ENCODE data around the gene GPR183. TPM values are rescaled to one million over a fixed set of nuclear protein-coding genes. Genes with fewer than 3 reads are reported as not detected.

The GPR183 gene
- total RNA-seq, 2 experiments from 2014 or later = 5.0 to 5.2 TPM

GRCh38 chr13:99269627-99270241, 37.5 kb downstream of the GPR183 start:
- Mint-ChIP-seq H3K27ac (no peak overlapping the region), H3K27me3 (ENCODE audit: low read depth) (no peaks in the 10 kb centered on the region)
- CTCF ChIA-PET = interaction anchor here (0.6 to 11.7 kb wide), 75 partner anchors 9 to 400 kb away, joined by 3 to 346 read pairs (median 6); partner anchors contain the start of genes GPR18, GPR183 and UBAC2

GRCh38 chr13:99268822-99269221, 38.4 kb downstream of the GPR183 start:
- DNase-seq (no peak), ATAC-seq (no peak)
- Mint-ChIP-seq H3K9me3 (ENCODE audit: insufficient read depth) (peaks cover 8% of the 10 kb centered on the region), H3K27ac (peak overlapping the region; percentile 69), H3K27me3 (ENCODE audit: low read depth) (no peaks in the 10 kb centered on the region), H3K36me3 (ENCODE audit: low read depth) (peaks cover 44% of the 10 kb centered on the region), H3K4me1 (ENCODE audit: low read depth) (peaks cover 64% of the 10 kb centered on the region), H3K4me3 (no peak overlapping the region)
- ChIA-PET POLR2A (interaction anchor here (0.9 to 2.6 kb wide), 7 partner anchors 16 to 171 kb away, joined by 3 to 14 read pairs (median 5); partner anchors contain the start of gene UBAC2), CTCF (interaction anchor here (0.6 to 11.7 kb wide), 46 partner anchors 8 to 240 kb away, joined by 3 to 346 read pairs (median 10); partner anchors contain the start of genes GPR18, GPR183 and UBAC2)

More at GRCh38 chr13:99269627-99270241, 37.5 kb downstream of the GPR183 start:
- Mint-ChIP-seq H3K4me1 (ENCODE audit: low read depth) (peaks cover 64% of the 10 kb centered on the region), H3K36me3 (ENCODE audit: low read depth) (peaks cover 45% of the 10 kb centered on the region), H3K9me3 (ENCODE audit: insufficient read depth) (peaks cover 8% of the 10 kb centered on the region), H3K4me3 (no peak overlapping the region)
- ATAC-seq (peak; percentile 62), DNase-seq (peak; percentile 46)
- POLR2A ChIA-PET = interaction anchor here (0.9 to 2.8 kb wide), 9 partner anchors 10 to 170 kb away, joined by 3 to 14 read pairs (median 5); partner anchors contain the start of gene UBAC2

GRCh38 chr13:99267927-99268326, 39.3 kb downstream of the GPR183 start:
- ATAC-seq (no peak), DNase-seq (no peak)
- H3K9me3 Mint-ChIP-seq (ENCODE audit: insufficient read depth) = peaks cover 8% of the 10 kb centered on the region
- ChIA-PET POLR2A (interaction anchor here (1.0 to 5.0 kb wide), 2 partner anchors 36 to 68 kb away, joined by 3 to 40 read pairs; partner anchors contain the start of gene UBAC2), CTCF (interaction anchor here (0.6 to 11.7 kb wide), 14 partner anchors 8 to 398 kb away, joined by 3 to 346 read pairs (median 50); partner anchors contain the start of genes GPR18 and UBAC2)
- H3K36me3 Mint-ChIP-seq (ENCODE audit: low read depth) = peaks cover 37% of the 10 kb centered on the region
- H3K4me1 Mint-ChIP-seq (ENCODE audit: low read depth) = peaks cover 65% of the 10 kb centered on the region
- no peak overlapping the region for H3K27ac Mint-ChIP-seq
- no peak overlapping the region for H3K4me3 Mint-ChIP-seq
- no peaks in the 10 kb centered on the region for H3K27me3 Mint-ChIP-seq (ENCODE audit: low read depth)

GRCh38 chr13:99266827-99267226, 40.4 kb downstream of the GPR183 start:
- peaks cover 27% of the 10 kb centered on the region for H3K36me3 Mint-ChIP-seq (ENCODE audit: low read depth)
- POLR2A ChIA-PET = interaction anchor here (1.0 to 5.0 kb wide), 2 partner anchors 37 to 66 kb away, joined by 3 to 40 read pairs; partner anchors contain the start of gene UBAC2
- peaks cover 55% of the 10 kb centered on the region for H3K4me1 Mint-ChIP-seq (ENCODE audit: low read depth)
- DNase-seq = no peak
- CTCF ChIA-PET = interaction anchor here (0.8 to 11.7 kb wide), 27 partner anchors 9 to 427 kb away, joined by 3 to 346 read pairs (median 6); partner anchors contain the start of genes GPR18 and UBAC2
- H3K27me3 Mint-ChIP-seq (ENCODE audit: low read depth) = no peaks in the 10 kb centered on the region
- H3K27ac Mint-ChIP-seq = no peak overlapping the region
- H3K4me3 Mint-ChIP-seq = no peak overlapping the region
- ATAC-seq = no peak
- no peaks in the 10 kb centered on the region for H3K9me3 Mint-ChIP-seq (ENCODE audit: insufficient read depth)

DNA sequence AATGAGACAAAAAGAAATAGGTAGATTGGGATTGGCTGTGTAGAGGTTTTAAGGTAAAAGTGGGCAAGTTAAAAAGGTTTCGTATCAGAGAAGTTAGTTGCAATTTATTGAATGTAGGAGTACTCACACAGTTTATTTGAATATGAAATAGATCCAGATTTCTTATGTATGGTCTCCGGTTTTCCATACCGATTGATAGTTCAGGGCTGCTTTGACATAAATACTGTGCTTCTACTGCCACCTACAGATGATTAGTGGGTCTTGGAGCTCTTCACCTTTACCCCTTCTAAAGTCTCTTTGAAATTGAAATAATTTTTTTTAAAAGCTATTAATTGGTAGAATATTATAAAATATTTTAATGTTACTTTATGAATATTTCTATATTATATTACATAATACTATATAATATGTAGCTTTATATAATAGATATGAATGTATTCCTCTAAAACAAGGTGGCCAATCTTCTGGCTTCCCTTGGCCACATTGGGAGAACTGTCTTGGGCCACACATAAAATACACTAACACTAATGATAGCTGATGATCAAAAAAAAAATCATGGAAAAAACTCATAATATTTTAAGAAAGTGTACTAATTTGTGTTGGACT, 41.3 kb downstream of the GPR183 start:
- peak overlapping the region; percentile 17 for H3K27ac Mint-ChIP-seq
- H3K9me3 Mint-ChIP-seq (ENCODE audit: insufficient read depth) = no peaks in the 10 kb centered on the region
- ChIA-PET CTCF (interaction anchor here (0.6 to 11.7 kb wide), 53 partner anchors 10 to 426 kb away, joined by 3 to 346 read pairs (median 4); partner anchors contain the start of genes GPR18 and UBAC2), POLR2A (interaction anchor here (5.0 kb wide), 1 partner anchor 66 kb away, joined by 40 read pairs; the partner anchor contains the start of gene UBAC2)
- peaks cover 53% of the 10 kb centered on the region for H3K4me1 Mint-ChIP-seq (ENCODE audit: low read depth)
- DNase-seq = no peak
- ATAC-seq = peak; percentile 60
- no peaks in the 10 kb centered on the region for H3K27me3 Mint-ChIP-seq (ENCODE audit: low read depth)
- peaks cover 21% of the 10 kb centered on the region for H3K36me3 Mint-ChIP-seq (ENCODE audit: low read depth)
- no peak overlapping the region for H3K4me3 Mint-ChIP-seq

DNA sequence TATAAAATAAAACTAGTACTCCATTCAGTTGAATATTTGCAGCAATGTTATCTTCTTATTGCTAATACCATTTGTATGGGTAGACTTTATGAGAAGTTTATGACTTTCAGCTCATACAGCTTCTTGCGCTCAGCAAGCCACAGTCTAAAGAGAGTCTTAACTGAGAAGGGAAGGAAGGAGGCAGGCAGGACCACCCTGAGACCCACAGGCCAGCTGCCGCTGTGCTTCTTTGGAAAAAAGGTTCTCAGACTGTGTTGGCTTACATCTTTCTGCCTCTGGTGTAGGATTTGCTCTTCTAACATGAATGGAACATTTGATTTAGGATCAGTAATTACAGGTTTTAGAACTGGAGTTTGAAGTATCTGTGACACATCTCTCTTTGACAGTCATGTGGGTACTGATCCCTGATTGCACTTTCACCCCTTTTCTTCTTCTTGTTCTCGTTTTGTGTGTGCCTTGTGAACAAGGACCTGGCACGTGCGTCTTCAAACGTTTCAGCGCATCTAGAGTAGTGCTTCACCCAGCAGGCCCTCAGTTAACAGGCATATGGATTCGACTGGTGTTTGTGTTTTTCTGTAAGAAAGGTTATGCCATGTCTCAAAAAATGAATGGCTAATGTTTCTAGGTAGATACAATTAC, 41.9 kb downstream of the GPR183 start:
- Mint-ChIP-seq H3K9me3 (ENCODE audit: insufficient read depth) (no peaks in the 10 kb centered on the region), H3K4me3 (no peak overlapping the region), H3K4me1 (ENCODE audit: low read depth) (peaks cover 55% of the 10 kb centered on the region), H3K27ac (peak overlapping the region; percentile 17), H3K36me3 (ENCODE audit: low read depth) (peaks cover 20% of the 10 kb centered on the region), H3K27me3 (ENCODE audit: low read depth) (no peaks in the 10 kb centered on the region)
- DNase-seq (no peak), ATAC-seq (no peak)
- ChIA-PET POLR2A (interaction anchor here (5.0 kb wide), 1 partner anchor 65 kb away, joined by 40 read pairs; the partner anchor contains the start of gene UBAC2), CTCF (interaction anchor here (0.7 to 11.7 kb wide), 34 partner anchors 9 to 425 kb away, joined by 3 to 346 read pairs (median 5); partner anchors contain the start of genes GPR18 and UBAC2)

- ATAC-seq (peak; percentile 57), DNase-seq (no peak)
- H3K36me3 Mint-ChIP-seq (ENCODE audit: low read depth) = peaks cover 31% of the 10 kb centered on the region
- H3K27me3 Mint-ChIP-seq (ENCODE audit: low read depth) = no peaks in the 10 kb centered on the region
- peaks cover 61% of the 10 kb centered on the region for H3K4me1 Mint-ChIP-seq (ENCODE audit: low read depth)
- ChIA-PET CTCF (interaction anchor here (0.7 to 11.7 kb wide), 12 partner anchors 8 to 395 kb away, joined by 3 to 346 read pairs (median 7); partner anchors contain the start of genes GPR18 and UBAC2), POLR2A (interaction anchor here (0.8 to 5.0 kb wide), 3 partner anchors 46 to 88 kb away, joined by 3 to 40 read pairs (median 3); partner anchors contain the start of gene UBAC2)
- peak overlapping the region; percentile 82 for H3K27ac Mint-ChIP-seq
- no peak overlapping the region for H3K4me3 Mint-ChIP-seq
- H3K9me3 Mint-ChIP-seq (ENCODE audit: insufficient read depth) = no peaks in the 10 kb centered on the region
These were observed 43.1 kb downstream of the GPR183 start for GRCh38 chr13:99264051-99264450.

DNA sequence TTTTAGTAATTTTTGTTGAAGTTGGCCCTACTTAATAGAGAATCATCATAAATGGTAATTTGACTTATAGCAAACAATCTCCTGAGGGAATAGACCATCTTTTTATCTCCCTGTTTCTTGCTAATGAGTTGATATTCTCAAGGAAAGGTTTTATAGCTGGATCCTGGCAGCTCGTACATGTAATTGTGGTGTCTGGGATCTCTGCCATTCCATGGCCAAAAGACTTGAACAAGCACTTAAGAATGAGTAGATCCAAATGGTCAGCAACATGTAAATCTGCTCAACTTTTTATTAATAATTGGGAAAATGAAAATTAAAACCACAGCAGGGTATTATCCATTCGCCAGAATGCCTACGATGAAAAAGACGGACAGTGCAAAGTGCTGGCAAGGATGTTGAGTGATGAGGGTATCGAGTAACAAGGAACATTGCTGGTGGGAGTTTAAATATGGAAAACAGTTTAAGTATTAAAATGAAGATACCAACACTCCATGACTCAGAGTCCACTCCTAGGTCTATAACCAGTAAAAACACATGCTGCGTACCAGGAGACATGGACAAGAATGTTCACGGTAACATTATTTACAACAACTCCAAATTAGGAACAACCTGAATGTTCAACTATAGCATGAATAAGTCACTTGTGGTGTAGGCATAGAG, 43.9 kb downstream of the GPR183 start:
- CTCF ChIA-PET = interaction anchor here (1.6 to 11.7 kb wide), 5 partner anchors 61 to 234 kb away, joined by 5 to 346 read pairs (median 219); partner anchors contain the start of gene UBAC2
- Mint-ChIP-seq H3K4me3 (no peak overlapping the region), H3K27me3 (ENCODE audit: low read depth) (no peaks in the 10 kb centered on the region), H3K9me3 (ENCODE audit: insufficient read depth) (no peaks in the 10 kb centered on the region), H3K36me3 (ENCODE audit: low read depth) (peaks cover 28% of the 10 kb centered on the region), H3K27ac (peak overlapping the region; percentile 82), H3K4me1 (ENCODE audit: low read depth) (peaks cover 61% of the 10 kb centered on the region)
- no peak for ATAC-seq
- DNase-seq = no peak
- POLR2A ChIA-PET = interaction anchor here (1.0 to 5.0 kb wide), 3 partner anchors 45 to 64 kb away, joined by 3 to 40 read pairs (median 4); partner anchors contain the start of gene UBAC2

DNA sequence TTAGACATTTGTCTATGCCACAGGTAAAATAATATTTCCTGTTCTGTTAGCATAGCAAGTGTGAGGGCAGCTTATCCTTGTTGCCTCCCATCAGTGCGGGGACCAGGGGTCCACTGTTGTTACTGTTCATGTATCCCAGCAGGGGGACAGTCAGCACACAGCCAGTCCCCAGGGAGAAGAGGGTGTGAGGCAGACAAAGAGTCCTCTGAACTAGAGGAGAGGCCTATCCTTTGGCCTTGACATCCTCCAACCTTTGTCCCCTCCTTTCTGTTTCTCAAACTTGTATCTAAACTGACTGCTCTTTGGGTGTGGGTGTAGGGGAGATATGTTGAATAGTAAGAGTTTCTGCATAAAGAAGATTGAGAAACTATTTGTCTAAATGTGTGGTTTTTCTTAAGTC, 46.1 kb downstream of the GPR183 start:
- ATAC-seq (no peak), DNase-seq (no peak)
- H3K36me3 Mint-ChIP-seq (ENCODE audit: low read depth) = peaks cover 39% of the 10 kb centered on the region
- ChIA-PET CTCF (interaction anchor here (1.2 to 7.9 kb wide), 4 partner anchors 9 to 176 kb away, joined by 3 to 131 read pairs (median 25); partner anchors contain the start of gene UBAC2), POLR2A (interaction anchor here (2.0 kb wide), 1 partner anchor 60 kb away, joined by 15 read pairs; the partner anchor contains the start of gene UBAC2)
- no peaks in the 10 kb centered on the region for H3K27me3 Mint-ChIP-seq (ENCODE audit: low read depth)
- H3K27ac Mint-ChIP-seq = peak overlapping the region; percentile 32
- peaks cover 71% of the 10 kb centered on the region for H3K4me1 Mint-ChIP-seq (ENCODE audit: low read depth)
- no peak overlapping the region for H3K4me3 Mint-ChIP-seq
- no peaks in the 10 kb centered on the region for H3K9me3 Mint-ChIP-seq (ENCODE audit: insufficient read depth)

- ChIA-PET POLR2A (interaction anchor here (0.8 to 2.0 kb wide), 4 partner anchors 9 to 60 kb away, joined by 3 to 15 read pairs (median 3); partner anchors contain the start of gene UBAC2), CTCF (interaction anchor here (1.3 to 7.9 kb wide), 5 partner anchors 10 to 177 kb away, joined by 4 to 131 read pairs (median 21); partner anchors contain the start of gene UBAC2)
- DNase-seq (no peak), ATAC-seq (no peak)
- Mint-ChIP-seq H3K9me3 (ENCODE audit: insufficient read depth) (no peaks in the 10 kb centered on the region), H3K4me1 (ENCODE audit: low read depth) (peaks cover 70% of the 10 kb centered on the region), H3K36me3 (ENCODE audit: low read depth) (peaks cover 38% of the 10 kb centered on the region), H3K27me3 (ENCODE audit: low read depth) (no peaks in the 10 kb centered on the region), H3K27ac (peak overlapping the region; percentile 94), H3K4me3 (peak overlapping the region; percentile 83)
These were observed 47.0 kb downstream of the GPR183 start for GRCh38 chr13:99260216-99260615.
